ENCODE measurements around the gene FALEC.

- TF ChIP-seq POLR2AphosphoS5 (IDR thresholded peaks at IDR 0.05): peak in 2 of 3 donors; percentile 19 to 60
- TF ChIP-seq CTCF (IDR thresholded peaks at IDR 0.05): peak in 2 of 3 donors; percentile 22 to 30
- TF ChIP-seq POLR2A (IDR thresholded peaks at IDR 0.05): no peak
Observed at GRCh38 chr1:150515328-150516049, at the start of gene FALEC.
